DOHH2 (cell line): ENCODE data around the gene HOXB8.

Experiments used
- EZH2phosphoT487 ChIP-seq: fragments of 200-600 bp; sonication (generic); IDR thresholded peaks from 2 replicates; pipeline ENCODE4 v1.6.1; 2017; ENCODE audit warnings: borderline replicate concordance, mild to moderate bottlenecking, antibody characterized with exemption, low read length, moderate library complexity, mixed read lengths
- TF ChIP-seq, protein P1 (sequence below): fragments of 200-600 bp; sonication (generic); IDR thresholded peaks from one replicate; pipeline ENCODE4 v1.5.1; 2014; ENCODE audit warnings: antibody characterized with exemption, mild to moderate bottlenecking, low read depth, low read length; ENCODE audit not compliant: poor library complexity, severe bottlenecking

- TF ChIP-seq, protein P1, sequence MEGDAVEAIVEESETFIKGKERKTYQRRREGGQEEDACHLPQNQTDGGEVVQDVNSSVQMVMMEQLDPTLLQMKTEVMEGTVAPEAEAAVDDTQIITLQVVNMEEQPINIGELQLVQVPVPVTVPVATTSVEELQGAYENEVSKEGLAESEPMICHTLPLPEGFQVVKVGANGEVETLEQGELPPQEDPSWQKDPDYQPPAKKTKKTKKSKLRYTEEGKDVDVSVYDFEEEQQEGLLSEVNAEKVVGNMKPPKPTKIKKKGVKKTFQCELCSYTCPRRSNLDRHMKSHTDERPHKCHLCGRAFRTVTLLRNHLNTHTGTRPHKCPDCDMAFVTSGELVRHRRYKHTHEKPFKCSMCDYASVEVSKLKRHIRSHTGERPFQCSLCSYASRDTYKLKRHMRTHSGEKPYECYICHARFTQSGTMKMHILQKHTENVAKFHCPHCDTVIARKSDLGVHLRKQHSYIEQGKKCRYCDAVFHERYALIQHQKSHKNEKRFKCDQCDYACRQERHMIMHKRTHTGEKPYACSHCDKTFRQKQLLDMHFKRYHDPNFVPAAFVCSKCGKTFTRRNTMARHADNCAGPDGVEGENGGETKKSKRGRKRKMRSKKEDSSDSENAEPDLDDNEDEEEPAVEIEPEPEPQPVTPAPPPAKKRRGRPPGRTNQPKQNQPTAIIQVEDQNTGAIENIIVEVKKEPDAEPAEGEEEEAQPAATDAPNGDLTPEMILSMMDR, result no peak
- no peak for TF ChIP-seq EZH2phosphoT487
Observed at GRCh38 chr17:48615047-48615962, at the start of gene HOXB8.
